GM10266 (cell line): Measurements from ENCODE around the gene LCA5.

ENCODE experiments used
- DNase-seq: peaks from one replicate; pipeline ENCODE4 v3.0.0; 2012; ENCODE audit errors: extremely low spot score
- TF ChIP-seq, protein P1 (sequence below): IDR thresholded peaks from 2 replicates; pipeline ENCODE4 v1.5.1; 2012; ENCODE audit warnings: mild to moderate bottlenecking, low read depth; ENCODE audit not compliant: control insufficient read depth, insufficient read depth; ENCODE audit errors: missing control alignments

The LCA5 gene

GRCh38 chr6:79468116-79468515 lies 69.1 kb downstream of the LCA5 start:
- TF ChIP-seq, protein P1, sequence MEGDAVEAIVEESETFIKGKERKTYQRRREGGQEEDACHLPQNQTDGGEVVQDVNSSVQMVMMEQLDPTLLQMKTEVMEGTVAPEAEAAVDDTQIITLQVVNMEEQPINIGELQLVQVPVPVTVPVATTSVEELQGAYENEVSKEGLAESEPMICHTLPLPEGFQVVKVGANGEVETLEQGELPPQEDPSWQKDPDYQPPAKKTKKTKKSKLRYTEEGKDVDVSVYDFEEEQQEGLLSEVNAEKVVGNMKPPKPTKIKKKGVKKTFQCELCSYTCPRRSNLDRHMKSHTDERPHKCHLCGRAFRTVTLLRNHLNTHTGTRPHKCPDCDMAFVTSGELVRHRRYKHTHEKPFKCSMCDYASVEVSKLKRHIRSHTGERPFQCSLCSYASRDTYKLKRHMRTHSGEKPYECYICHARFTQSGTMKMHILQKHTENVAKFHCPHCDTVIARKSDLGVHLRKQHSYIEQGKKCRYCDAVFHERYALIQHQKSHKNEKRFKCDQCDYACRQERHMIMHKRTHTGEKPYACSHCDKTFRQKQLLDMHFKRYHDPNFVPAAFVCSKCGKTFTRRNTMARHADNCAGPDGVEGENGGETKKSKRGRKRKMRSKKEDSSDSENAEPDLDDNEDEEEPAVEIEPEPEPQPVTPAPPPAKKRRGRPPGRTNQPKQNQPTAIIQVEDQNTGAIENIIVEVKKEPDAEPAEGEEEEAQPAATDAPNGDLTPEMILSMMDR: no peak
- DNase-seq: no peak

GRCh38 chr6:79467716-79468115 lies 69.5 kb downstream of the LCA5 start:
- no peak for DNase-seq
- TF ChIP-seq, protein P1: no peak

- DNase-seq: peak; percentile 23
- TF ChIP-seq, protein P1: peak; percentile 27
Observed at GRCh38 chr6:79466207-79466834, 70.9 kb downstream of the LCA5 start.

- DNase-seq: no peak
- TF ChIP-seq, protein P1: no peak
Observed at GRCh38 chr6:79465381-79465780, 71.8 kb downstream of the LCA5 start.

DNA sequence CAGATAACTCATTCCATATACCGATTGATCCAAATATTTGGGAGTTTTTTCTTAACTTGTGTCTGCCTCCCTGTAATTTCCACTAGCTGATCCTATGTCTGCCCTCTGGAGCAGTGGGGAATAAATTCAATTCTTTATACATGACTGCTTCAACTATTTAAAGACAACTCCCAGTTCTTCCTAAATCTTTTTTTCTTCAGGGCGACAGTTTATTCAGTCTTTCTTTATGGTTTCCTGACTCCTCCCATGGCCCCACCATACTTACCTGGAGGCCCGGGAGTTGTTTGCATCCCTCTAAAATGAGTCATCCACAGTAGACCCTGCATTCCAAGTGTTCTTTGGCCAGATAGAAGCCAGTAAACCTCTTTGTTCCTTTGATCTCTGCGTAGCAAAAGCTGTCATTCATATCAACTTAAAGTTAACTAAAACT lies 73.6 kb downstream of the LCA5 start:
- TF ChIP-seq, protein P1: no peak
- DNase-seq: no peak

DNA sequence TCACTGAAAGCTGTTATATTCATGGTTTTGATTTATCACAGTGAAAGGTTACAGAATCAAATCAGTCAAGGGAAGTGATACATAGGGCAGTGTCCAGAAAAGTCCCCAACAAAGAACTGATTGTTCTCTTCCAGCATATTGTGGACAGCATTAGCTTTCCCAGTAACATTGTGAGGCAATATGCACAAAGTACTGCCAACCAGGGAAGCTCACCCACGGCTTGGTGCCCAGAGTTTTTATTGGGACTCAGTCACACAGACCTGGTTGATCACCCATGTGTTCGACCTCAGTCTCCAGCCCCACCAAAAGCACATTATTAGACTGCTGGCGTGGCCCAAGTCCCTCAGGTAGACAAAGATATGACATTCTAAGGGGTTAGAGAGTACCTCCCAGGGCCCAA lies 76.0 kb downstream of the LCA5 start:
- TF ChIP-seq, protein P1: no peak
- no peak for DNase-seq

DNA sequence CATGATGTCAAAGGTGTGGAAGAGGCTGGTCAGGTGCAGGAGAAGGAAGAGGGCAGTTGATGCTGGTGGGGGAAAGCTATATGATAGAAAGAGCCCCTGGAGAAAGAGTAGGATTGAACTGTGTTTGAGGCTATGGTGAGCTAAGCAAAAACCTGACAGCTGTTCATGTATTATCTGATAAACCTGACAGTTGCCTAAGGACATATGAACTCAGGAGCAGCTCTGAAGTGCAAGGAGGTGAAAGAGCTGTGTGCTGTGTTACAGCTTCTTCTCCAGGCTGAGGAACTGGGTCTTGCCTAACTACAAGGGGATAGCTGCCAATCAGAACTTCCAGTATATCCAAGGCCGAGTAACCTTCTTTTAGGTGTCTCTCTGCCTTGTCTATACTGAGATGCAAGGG lies 81.8 kb downstream of the LCA5 start:
- DNase-seq: no peak
- TF ChIP-seq, protein P1: no peak
